NCI-H774 (cell line): ENCODE results near the gene SERPINB5.

Experiments
- DNase-seq: peaks from one replicate; lab custom pipeline; 2025; lab: John Stamatoyannopoulos, UW

The SERPINB5 gene

DNA sequence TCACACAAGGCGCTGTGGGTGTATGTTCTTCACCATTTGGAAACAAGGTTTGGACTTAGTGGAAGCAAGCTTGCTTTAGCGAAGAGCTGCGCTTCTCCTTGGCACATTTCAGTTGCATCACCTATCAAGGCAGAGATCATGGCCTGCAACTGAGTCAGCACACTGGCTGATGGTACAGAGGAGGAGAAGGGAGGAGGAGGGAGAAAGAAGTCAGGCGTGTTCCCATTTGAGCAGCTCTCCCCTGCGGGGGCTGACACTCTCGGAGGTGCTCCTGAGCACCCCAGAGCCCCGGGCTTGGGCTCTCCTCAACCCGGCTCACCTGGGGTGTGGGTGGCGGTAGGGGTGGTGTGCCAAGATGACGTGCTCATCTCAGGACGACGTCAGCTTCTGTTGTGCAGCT lies 6.0 kb upstream of the SERPINB5 start:
- DNase-seq, result no peak

DNA sequence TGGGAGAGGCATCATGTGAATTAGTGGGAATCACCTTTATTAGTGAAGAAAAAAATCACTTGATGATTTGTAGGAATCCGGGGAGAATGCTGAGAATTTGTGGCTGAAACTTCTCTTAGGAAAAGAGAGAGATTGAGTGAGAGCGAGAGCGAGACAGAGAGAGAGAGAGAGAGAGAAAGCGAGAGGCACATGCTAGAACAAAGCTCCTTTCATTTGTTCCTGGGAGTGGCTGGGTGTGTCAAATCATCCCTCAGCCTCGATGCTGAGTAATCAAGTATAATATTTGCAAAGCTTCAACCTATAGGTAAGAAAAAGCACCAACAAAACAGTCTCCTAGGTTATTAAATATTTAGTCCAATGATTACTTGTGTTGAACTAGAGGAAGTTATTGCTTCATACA lies 4.4 kb upstream of the SERPINB5 start:
- DNase-seq, result no peak

DNA sequence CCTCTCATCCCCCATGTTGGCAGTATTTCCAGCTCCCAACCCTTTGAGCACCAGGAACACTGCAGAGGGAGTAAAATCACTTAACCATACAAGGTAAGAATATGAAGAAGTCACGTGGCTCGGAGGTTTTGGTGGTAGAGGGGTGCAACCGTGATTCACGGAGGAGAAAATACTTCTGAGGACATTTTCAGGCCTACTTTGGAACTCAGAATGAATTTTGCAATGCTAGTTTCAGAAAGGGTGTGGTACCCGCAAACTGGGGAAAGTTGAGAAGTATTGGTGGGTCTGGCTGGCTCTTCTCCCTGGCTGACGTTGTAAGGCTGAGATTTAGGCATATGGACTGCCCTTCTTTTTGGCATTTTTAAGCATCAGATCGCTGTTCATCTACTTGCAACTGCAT lies 442 bp downstream of the SERPINB5 start:
- DNase-seq, result no peak

DNA sequence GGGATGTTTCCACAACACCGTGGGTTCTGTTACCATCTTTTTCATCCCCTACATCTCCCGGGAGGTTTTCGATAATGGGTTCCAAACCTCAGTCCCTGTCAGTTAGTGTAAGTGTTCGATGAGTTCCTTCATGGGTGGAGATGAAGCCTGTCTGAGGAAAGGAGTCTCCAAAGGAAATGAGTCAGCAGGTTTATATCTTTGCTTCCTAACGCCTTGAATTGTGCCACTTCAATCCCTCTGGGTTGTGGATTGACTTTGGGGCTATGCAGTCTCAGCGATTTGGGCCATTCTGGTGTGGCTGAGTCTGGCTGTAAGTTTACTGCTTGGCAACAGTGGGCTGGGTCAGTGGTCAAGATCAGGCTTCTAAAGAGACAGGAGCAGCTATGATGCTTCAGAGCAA lies 1.2 kb downstream of the SERPINB5 start:
- no peak for DNase-seq

DNA sequence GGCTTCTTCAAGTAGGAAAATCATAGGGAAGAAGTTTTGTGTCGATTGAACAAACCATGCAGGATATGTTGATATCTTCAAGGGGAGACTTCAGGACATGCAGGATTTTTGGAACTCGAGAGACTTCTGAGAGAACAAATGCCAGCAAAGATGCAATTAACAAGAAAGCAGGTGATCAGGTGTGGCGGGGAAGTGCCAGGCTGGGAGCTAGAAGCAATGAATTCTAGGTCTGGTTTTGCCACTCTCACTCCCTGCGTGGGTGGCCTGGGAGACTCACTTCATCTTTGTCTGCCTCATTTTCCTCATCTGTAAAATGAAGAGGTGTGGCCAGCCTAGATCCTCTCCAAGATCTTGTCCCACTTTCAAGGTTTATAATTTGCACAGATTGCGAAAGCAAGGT lies 3.1 kb downstream of the SERPINB5 start:
- DNase-seq, result no peak

DNA sequence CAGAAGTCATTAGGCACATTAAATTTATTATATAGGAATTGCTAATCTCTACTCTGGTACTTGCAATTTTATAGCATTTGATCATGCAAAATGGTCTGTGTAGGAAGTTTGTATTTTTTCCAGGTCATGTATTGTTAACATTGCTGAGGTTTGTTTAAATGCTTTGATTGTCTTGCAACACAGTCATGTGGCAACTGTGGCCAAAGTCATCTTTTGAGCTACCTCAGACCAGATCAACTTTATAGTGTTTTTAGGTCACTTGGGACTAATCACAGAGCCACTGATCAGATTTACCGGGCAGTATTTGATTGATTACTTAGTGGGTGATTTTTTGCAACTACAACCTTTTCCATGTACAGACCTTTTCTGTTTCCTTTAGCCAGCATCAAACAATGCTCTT lies 3.7 kb downstream of the SERPINB5 start:
- no peak for DNase-seq

DNA sequence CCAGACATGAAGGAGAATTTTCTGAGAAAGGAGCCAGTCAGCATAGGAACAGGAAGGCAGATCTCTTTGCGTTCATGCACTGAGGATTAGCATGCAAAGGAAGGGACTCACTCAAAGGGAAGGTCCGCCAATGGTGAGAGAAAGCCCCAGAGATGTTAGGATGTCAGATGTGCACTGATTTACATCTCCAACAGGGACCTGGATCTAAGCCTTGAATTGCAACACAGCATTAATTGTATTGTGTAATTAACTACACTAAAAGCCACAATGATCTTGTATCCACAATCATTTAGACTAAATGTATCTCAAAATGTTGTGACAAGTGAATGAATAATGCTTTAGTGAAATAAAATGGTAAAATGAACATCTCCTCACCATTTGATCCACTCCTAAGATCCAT lies 4.2 kb downstream of the SERPINB5 start:
- DNase-seq, result no peak

DNA sequence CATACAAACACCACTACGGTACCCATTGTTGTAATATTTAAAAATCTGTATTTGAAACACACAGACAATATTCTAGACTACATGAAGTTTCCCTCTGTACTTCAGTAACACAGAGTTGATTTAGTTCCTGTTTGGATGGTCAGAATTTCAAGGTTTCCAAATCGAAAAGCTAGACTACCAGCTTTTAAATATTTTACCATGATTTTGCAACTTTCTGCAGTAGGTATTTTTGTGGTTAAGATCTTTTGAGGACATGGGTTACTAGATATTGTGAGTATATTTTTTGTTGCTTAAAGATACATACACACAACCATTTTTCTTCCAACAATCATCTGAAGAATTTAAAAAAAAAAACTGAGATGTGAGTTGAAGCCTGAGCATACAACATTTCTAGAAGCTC lies 10.9 kb downstream of the SERPINB5 start:
- DNase-seq, result no peak

DNA sequence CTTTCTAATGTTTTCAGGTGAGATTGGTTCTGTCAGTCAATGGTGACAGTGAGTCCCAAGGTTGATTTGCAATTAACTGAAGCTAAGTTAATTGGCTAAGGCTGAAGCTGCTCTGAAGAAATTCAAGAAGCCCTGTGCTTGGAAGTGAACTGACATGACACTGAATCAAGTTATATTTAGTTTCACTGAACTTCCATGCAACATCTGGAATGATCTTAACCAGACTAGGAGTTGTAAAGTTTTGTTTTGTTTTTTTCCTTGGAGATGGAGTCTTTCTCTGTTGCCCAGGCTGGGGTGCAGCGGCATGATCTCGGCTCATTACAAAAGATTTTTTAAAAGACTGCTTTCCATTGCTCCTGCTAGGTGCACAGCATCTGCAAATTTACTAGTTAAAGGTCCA lies 11.4 kb downstream of the SERPINB5 start:
- DNase-seq, result no peak

DNA sequence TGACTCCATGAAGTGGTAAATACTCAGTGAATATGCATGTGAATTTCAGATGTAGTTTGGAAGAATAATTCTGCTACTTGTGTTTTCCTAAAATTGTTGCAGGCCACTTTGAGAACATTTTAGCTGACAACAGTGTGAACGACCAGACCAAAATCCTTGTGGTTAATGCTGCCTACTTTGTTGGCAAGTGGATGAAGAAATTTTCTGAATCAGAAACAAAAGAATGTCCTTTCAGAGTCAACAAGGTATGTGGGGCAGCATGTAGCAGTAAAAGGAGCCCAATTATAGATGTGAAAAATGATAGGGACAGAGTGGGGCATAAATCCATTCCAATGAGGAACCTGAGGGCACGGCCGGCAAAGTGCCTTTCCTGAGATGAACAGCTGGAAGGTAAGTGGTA lies 16.1 kb downstream of the SERPINB5 start:
- no peak for DNase-seq

DNA sequence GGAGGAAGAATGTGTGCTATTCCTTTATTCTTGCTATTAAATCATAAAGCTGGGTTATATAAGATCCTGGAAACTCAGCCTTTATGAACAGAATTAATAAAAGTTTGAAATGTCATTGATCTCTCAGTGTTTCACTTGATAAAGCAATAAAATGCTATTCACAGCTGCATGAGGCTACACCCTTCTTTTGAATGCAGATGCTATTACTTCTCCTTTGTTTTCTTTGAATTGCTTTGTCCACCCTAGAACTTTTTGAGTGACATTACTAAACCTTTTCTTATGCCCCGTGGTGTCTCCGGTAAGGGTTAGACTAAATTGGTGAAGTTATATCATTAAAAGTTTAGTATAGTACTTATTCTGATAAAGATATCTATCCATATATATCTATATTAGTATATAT lies 18.9 kb downstream of the SERPINB5 start:
- no peak for DNase-seq

DNA sequence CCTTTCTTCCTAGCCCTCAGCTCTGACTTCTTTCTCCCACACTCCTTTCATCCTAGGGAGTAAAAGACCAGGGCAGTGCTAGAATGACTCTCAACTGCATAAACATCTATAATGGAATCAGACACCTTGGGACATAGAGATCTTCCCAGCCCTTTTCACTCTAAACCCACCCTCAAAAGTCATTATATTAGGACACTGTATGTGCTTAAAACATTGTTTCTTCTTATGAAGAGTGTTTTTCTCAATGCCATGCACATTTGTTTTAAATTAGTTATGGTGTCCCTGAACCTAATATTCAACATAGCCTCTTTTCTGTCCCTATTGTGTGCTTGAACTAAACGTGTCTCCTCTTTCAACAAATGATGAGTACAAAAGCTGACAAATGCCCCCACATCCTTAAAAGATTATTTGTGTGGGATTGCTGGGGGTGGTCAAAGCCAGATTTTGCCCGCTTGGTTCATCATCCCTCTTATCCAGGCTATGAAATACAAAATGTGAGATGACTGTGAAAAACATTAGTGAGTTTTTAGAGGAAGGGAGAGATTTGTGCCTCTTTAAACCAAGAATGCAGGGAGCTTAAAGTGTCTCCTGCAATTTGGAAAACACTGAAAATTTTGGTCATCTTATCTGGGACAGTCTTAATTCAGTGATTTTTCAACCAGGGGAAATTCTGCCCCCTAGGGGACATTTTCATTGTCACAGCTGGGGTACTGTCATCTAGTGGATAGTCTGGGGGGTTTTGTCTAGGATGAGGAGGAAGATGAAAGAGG lies 29.0 kb downstream of the SERPINB5 start:
- no peak for DNase-seq

DNA sequence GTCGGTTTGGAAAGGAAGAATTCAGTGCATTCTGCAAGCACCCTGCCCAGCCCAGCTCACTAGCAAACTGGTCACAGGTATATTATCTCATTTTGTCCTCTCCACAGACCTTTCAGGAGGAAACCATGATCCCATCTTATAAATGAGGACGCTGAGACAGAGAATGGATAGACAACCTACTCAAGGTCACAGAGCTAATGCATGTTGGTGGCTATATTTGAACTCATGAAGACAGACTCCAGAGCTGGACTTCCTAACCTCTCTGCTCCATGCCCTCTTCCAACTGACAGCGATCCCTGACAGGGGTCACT lies 29.5 kb downstream of the SERPINB5 start:
- no peak for DNase-seq

DNA sequence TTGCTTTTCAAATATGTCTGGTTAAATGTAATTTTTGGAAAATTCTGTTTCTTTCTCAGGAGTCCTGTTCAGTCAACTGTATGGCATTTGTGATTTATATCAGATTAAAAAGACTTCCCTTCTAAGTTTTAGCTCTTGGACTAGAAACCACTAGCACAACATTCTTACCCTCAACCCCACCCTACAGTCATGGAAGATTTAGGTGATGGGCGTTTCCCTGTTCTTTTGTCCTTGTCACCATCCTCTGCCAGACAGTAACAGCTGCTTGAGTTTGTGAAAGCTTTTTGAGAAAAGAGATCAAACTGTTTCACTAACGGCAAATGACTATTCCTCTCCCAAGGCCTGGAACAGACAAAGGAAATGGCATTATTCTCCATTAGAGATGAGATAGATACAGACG lies 31.8 kb downstream of the SERPINB5 start:
- no peak for DNase-seq

DNA sequence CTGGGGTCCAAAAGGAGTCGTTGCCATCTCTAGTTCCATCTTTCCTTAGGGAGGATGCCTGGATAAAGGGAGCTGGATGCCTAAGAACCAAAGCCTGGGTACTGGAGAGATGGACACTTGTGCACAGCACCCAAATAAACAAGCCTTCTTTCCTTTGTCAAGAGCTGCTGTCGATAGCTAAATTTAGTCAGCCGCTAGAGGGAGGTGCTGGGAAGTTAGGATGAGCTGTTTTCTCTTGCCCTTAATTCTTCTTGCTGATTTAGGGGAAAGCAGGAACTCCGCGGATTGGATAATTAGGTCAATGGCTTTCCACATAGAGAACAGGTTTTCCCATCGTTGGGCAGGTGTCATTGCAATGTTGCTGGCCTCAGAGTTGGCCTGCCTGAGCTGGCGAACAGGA lies 34.5 kb downstream of the SERPINB5 start:
- DNase-seq, result no peak

DNA sequence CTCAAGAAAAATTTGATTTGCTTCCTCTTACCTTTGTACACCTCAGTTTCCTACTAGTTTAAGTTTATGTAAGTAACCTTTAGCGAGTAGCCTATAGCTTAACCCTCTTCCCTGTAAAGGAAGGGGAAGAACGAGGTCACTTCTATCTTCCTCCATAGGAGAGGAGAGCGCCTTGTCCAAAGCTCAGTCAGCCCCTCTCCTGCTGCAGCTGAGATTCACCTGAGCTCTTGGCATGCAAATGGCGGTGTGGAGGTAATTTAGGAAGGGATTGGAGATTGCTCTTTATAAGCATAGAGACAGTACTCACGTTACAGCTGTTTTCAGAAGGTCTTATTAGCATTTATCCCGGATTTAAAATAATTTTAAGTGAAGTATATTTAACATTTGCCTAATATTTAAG lies 37.6 kb downstream of the SERPINB5 start:
- DNase-seq, result no peak

DNA sequence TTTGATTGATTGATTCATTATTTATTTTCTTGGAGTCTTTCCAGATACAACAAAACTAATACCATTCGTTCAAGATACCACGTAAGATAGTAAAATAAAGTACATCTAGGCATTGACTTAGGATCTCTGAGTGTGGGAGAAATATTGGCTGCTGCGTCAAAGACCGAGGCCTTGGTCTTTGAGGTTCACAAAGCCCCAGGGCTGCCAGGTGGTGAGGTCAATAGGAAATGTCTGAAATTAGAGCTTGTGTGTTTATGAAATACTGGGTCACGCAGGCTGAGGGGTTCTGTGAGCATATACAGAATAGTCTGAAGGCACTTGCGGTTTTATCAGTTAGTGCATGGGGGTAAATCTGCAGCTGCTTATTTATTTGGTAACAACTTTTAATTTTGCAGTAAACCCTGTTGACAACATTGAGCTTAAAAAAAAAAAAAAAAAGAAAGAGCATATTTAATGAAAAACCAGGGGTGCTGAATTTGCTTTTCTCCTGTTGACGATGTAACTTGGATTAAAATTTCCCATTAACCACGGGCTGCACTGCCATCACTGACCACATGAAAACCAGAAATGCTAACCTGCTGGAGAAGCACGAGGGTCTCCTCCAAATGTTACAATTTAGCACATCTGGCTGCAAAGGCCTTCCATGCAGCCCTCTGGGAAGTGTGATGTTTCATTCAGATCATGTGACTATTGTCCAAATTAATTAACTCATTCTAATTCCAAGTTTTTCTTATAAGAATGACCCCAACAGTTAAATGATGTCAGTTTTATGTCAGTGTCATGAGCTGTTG lies 38.3 kb downstream of the SERPINB5 start:
- DNase-seq, result no peak

DNA sequence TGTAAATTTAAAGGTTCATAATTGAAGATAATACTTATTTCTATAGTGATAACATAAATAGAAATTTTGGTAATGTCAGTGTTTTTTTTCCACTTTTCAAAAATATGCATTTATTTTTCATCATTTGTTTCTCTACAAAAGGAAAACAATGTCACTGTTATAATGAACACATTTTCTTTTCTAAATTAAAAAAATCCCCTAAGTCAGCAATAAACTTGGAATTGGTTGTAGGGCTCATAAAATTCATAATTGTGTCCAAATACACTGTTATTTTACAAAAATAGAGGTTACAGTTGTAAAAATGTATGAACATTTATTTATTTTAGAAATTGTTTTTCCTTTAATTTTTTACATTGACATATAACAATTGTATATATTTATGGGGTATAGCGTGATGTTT lies 39.0 kb downstream of the SERPINB5 start:
- no peak for DNase-seq

DNA sequence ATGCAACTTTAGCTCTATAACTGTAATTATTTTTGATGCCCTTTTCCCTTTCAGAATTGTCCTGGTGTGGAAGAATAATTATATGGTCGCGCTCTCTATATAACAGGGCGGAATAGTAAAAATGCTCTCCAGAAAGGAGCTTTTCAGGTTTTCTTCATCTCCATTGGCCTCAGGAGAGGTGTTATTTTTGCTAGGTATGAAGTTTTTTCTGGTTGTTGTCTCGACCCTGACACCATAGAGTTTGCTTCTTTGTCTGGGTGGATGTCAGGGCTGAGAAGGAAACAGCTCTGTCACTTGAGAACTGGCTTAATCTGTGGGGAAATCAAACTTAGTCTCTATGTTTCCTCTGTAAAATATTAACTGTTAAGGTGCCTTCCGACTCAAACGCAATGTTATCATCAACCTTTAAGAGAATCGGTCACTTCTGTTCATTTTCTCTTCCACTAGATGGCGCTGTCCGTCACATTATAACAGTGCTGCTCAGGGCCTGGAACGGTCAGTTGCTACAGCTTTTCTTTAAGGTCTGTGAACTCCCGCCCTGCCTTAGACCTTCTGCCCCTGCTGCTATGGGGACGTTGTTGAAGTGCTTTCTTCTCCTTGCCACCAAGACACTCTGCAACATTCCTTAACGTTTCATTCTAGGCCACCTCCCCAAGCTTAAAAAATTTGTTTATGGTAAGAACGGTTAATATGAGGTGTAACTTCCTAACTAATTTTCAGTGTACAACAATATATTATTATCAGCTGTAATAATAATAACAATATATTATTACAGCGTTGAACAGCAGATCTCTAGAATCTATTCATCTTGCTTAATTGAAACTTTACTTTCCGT lies 41.6 kb downstream of the SERPINB5 start:
- peak; percentile 74 for DNase-seq

DNA sequence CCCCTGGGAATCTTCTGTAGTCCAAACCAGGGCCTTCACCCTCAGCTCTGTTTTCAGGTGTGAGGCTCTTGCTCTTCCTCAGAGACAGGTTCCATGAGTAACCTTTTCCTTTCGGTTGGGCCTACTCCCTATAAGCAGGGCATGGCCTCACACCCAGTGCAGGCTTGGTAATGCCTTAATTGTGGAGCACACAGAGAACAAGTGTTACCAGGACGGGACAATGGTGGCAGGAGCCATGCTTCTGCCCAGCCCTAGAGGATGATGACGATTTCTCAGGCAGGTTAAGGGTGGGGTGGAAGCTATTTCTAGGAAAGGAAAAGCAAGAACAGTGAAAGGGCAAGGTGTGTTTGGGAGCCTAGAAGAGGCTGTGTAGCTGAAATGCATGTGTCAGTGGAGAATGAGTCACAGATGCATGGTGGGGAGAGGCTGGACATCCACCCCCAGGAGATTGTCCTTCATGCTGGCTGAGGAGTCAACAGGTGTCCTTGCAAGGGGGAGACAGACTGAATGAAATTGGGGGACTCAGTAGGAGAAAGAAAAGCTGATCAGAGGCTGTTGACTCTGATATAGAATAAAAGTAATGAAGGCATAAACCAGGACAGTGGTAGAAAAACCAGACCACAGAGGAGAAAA lies 43.4 kb downstream of the SERPINB5 start:
- DNase-seq, result no peak

DNA sequence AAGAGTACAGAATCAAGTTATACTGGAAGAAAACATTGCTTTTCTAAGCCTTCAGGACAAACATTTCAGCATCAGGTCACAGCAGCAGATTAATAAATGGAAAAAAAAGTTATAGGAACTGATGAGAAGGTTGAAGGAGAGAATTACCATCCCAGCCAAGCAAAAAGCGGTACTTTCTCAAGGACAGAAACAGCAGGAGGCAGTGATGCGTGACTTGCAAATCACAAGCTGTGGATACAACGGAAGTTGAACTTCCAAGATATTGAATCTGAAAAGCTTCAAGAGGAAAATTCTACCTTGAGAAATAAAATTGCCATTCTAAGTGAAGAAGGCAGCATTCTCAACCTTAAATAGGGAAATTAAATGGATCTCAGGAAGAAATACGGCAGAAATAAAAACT lies 46.9 kb downstream of the SERPINB5 start:
- no peak for DNase-seq

DNA sequence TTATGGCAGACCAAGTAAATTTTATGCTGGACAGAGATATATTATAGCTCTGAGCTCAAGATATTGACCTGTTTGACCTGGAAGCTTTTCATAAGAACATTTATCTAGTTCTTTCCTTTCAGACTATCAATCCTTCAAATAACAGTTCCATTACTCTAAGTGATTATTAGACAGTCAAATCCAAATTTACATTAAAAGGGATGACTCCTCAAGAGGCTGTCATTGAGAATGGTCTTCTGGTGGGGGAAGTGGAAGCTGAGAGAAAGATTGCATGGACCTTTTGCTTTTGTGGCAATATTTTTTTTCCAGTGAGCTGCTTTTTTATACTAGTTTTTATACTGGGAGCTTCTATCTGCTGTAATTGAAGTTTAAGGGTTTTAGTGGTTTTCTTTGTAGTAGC lies 50.5 kb downstream of the SERPINB5 start:
- DNase-seq, result no peak
